Vagina (tissue), 2 donors: ENCODE measurements around the gene EXD2. TPM values are rescaled to one million over a fixed set of nuclear protein-coding genes. Genes with fewer than 3 reads are reported as not detected.
"Not testable (repeated sequence)": the region's sequence is repeated elsewhere in the genome, so short reads cannot be mapped to it uniquely, and the experiment has no call there.

ENCODE experiments used
- DNase-seq, 2 donors: peaks; one replicate each; pipeline ENCODE4 v3.0.0-alpha.2; 2017; ENCODE audit errors: extremely low spot score in 2 of 2
- H3K27ac ChIP-seq: fragments of 200-600 bp; sonication (generic); one replicate; pipeline ENCODE4 v1.5.1; 2019
- H3K27me3 ChIP-seq: fragments of 200-600 bp; sonication (generic); one replicate; pipeline ENCODE4 v1.5.1; 2019
- H3K36me3 ChIP-seq, 2 donors: fragments of 200-600 bp; sonication (generic); one replicate each; pipeline ENCODE4 v1.5.1; 2017 to 2019
- H3K4me1 ChIP-seq: fragments of 200-600 bp; sonication (generic); one replicate; pipeline ENCODE4 v1.5.1; 2019
- H3K4me3 ChIP-seq, 2 donors: fragments of 200-600 bp; sonication (generic); 1 replicate in 1 of 2; 2 replicates in 1 of 2; pipeline ENCODE4 v1.5.1; 2016 to 2019
- H3K9me3 ChIP-seq: fragments of 200-600 bp; sonication (generic); one replicate; pipeline ENCODE4 v1.5.1; 2019
- POLR2A ChIP-seq, 2 donors: fragments of 450-650 bp; IDR thresholded peaks; one replicate each; pipeline ENCODE4 v1.6.1; 2017; ENCODE audit warnings: antibody characterized with exemption in 2 of 2, mild to moderate bottlenecking in 2 of 2, moderate library complexity in 2 of 2
- POLR2AphosphoS5 ChIP-seq, 2 donors: sonication (generic); formaldehyde crosslinking; IDR thresholded peaks; one replicate each; pipeline ENCODE4 v1.9.0; 2017; ENCODE audit warnings: antibody characterized with exemption in 2 of 2, mild to moderate bottlenecking in 2 of 2, low read depth in 1 of 2; ENCODE audit not compliant: insufficient read depth in 1 of 2
- intact Hi-C: fragments of 100-400 bp; cut with DNase I; formaldehyde crosslinking; loops from one replicate; pipeline ENCODE4 v1.15.1; 2023
- total RNA-seq: library from RNA; depleted of rRNA; stranded (reverse); fragments of >200 nt; gene quantifications from one replicate; pipeline ENCODE4 v1.2.3, GENCODE V29; 2016
- TF ChIP-seq, protein P1 (sequence below), 3 experiments: fragments of 450-650 bp in 2 of 3; fragments of 200-600 bp in 1 of 3; sonication (generic) in 1 of 3; IDR thresholded peaks; one replicate each; pipeline ENCODE4 v1.5.1; 2017 to 2019; ENCODE audit warnings: antibody characterized with exemption in 3 of 3, mild to moderate bottlenecking in 2 of 3, moderate library complexity in 2 of 3

Gene EXD2
- total RNA-seq, 1 donor from 2014 or later = 14.5 TPM

DNA sequence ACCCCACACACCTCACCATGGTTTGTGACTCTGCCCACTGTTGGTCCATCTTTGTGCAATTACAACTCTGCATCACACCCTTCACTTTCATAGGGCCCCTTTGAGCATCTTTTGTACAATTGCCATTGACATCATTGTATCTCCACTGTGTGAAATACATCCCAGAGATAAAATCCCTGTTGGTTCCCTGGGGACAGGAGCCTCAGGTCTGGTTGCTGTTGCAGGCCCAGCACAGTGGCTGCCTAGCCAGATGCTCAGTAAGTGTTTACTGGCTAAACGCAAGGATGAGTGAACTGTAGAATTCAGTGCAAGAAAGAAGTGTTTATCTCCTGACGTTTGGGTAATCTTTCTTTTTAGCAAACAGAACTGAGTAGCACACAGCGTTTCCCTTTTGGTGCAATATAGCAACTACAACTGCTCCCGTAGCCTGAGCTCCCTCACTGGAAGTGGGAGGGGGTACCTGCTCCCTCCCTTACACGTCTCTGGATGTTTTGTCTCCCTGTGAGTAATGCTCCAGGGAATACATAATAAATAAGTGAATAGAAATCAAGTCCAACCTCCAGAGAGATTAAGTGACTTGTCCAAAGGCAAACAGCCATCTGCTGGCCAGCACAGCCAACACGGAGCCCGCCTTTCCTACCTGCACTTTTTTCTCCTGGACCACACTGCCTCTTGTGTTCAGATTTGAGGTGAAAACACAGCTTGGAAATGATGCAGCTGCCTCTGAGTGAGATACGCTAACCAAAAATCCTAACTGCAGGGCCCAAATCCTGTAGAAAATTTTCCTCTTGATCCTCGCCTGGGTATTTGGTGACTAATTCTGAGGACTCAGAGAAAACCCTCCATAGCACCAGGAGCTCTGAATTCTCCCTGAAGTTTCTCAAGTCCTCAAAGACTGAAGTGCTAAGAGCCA, 96.1 kb downstream of the EXD2 start:
- no peaks in the 10 kb centered on the region for H3K9me3 ChIP-seq
- no peak for DNase-seq
- intact Hi-C loops = no loop called here
- no peaks in the 10 kb centered on the region for H3K27me3 ChIP-seq
- H3K4me3 ChIP-seq = no peak overlapping the region
- peaks cover 11% of the 10 kb centered on the region for H3K4me1 ChIP-seq
- H3K36me3 ChIP-seq = no peaks in the 10 kb centered on the region
- TF ChIP-seq, protein P1, sequence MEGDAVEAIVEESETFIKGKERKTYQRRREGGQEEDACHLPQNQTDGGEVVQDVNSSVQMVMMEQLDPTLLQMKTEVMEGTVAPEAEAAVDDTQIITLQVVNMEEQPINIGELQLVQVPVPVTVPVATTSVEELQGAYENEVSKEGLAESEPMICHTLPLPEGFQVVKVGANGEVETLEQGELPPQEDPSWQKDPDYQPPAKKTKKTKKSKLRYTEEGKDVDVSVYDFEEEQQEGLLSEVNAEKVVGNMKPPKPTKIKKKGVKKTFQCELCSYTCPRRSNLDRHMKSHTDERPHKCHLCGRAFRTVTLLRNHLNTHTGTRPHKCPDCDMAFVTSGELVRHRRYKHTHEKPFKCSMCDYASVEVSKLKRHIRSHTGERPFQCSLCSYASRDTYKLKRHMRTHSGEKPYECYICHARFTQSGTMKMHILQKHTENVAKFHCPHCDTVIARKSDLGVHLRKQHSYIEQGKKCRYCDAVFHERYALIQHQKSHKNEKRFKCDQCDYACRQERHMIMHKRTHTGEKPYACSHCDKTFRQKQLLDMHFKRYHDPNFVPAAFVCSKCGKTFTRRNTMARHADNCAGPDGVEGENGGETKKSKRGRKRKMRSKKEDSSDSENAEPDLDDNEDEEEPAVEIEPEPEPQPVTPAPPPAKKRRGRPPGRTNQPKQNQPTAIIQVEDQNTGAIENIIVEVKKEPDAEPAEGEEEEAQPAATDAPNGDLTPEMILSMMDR (IDR thresholded peaks at IDR 0.05) = no peak
- peak overlapping the region; percentile 37 for H3K27ac ChIP-seq

DNA sequence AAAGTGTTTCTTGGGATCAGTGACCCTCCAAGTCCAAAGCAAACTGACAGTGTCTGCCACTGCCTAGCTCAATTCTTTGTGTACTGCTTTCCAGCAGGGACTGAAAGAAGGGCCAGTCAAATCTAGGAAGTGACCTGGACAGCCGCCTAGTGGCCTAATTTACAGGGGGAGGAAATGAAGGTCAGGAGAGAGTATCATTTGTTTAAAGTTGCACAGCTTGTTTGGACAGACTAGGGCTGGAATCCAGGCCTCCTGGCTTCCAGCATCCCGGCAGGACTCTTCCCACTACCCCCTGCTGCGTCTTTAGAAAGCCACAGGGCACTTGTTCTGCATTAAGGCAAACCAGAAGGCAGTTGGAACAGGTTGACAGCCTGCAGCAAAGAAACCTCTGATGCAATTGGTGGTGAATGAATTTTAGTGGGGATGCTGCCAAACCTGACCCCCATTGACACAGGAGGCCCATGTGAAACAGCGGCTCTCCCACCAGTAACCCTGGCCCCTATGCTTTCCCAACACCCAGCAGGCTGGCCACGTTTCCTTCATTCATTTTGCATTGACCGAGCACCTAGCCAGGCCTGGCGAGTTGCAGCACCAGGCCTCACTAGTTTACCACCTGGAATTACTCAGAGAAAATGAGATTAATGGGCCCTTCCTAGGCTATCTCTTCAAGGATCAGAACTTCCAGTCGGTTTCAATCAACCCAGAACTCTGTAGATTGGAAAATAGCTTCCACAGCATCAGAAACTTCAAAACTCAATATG, 96.9 kb downstream of the EXD2 start:
- peak in 1 of 2 donors; percentile 96 for DNase-seq
- Histone ChIP-seq H3K27me3 (no peaks in the 10 kb centered on the region), H3K9me3 (no peaks in the 10 kb centered on the region), H3K27ac (peak overlapping the region; percentile 17), H3K36me3 (no peaks in the 10 kb centered on the region), H3K4me3 (no peak overlapping the region), H3K4me1 (peaks cover 11% of the 10 kb centered on the region)
- TF ChIP-seq, protein P1 (IDR thresholded peaks at IDR 0.05) = peak in 1 of 3 experiments; percentile 31
- TF ChIP-seq POLR2AphosphoS5 (IDR thresholded peaks at IDR 0.05; ENCODE audit: insufficient read depth in 1 of 2, low read depth in 1 of 2) = peak in 1 of 2 donors; percentile 71
- TF ChIP-seq POLR2A (IDR thresholded peaks at IDR 0.05) = no peak
- intact Hi-C loops = no loop called here

DNA sequence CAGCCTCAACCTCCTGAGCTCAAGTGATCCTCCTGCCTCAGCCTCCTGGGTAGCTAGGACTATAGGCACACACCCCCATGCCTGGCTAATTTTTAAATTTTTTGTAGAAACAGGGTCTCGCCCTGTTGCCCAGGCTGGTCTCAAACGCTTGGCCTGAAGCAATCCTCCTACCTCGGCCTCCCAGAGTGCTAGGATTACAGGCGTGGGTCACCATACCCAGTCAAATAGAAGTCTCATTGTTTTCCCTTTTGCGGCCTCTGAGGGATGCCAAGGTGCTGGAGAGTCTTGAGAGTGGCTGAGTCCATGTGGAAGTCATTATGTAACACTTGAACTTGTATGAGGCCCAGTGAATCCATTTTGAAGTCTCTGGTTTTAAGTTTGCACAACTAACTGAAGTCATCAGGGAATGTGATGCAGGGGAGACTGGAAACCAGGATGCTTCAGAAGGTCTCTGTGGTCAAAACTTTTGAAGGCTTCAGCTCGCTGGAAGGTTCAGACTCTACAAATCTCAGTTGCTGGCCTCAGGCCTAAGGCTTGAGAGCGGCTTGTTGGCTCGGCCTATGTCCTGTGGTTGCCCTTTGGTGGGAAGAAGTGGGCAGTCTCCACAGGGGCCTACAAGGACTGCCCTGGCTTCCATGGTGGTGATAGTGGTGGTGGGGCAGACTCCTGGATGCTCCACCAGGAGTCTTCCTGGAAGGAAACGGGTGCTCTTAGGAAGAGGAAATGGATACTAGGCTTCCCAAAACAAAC, 97.8 kb downstream of the EXD2 start:
- Histone ChIP-seq H3K36me3 (no peaks in the 10 kb centered on the region), H3K4me1 (peaks cover 11% of the 10 kb centered on the region), H3K4me3 (no peak overlapping the region), H3K27me3 (no peaks in the 10 kb centered on the region), H3K27ac (no peak overlapping the region), H3K9me3 (no peaks in the 10 kb centered on the region)
- TF ChIP-seq, protein P1 (IDR thresholded peaks at IDR 0.05) = no peak
- TF ChIP-seq POLR2A (IDR thresholded peaks at IDR 0.05) (no peak), POLR2AphosphoS5 (IDR thresholded peaks at IDR 0.05; ENCODE audit: insufficient read depth in 1 of 2, low read depth in 1 of 2) (no peak)
- intact Hi-C loops = no loop called here
- DNase-seq = peak in 1 of 2 donors; percentile 55

DNA sequence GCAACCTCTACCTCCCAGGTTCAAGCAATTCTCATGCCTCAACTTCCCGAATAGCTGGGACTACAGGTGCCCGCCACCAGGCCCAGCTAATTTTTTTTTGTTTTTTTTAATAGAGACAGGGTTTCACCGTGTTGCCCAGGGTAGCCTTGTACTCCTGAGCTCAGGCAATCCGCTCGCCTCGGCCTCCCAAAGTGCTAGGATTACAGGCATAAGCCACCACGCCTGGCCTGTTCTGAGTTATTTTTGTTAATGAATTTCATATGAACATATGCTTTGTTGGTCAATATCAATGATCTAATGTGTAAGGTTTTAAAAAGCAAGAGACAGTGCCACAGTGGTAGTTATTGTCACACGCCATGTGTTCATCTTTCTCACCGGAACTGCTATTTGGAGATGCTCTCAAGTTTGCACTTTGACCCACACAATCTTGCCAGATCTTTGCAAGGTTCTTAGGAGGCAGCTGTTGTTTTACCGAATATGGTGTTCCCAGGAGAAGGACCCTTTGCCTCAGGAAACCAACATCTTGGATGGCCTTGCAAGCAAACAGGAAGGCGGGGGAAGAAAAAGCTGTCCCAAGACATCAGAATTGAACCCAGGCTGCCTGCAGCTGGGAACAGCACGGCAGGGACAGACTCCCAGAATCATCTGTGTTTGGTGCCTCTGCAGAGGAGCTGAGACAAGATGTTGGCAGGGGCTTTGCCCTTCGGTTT, 98.7 kb downstream of the EXD2 start:
- peak in 1 of 2 donors; percentile 74 for DNase-seq
- no peak overlapping the region for H3K4me3 ChIP-seq
- H3K36me3 ChIP-seq = no peaks in the 10 kb centered on the region
- H3K9me3 ChIP-seq = no peaks in the 10 kb centered on the region
- no peaks in the 10 kb centered on the region for H3K27me3 ChIP-seq
- intact Hi-C loops = no loop called here
- no peak for TF ChIP-seq POLR2AphosphoS5 (IDR thresholded peaks at IDR 0.05; ENCODE audit: insufficient read depth in 1 of 2, low read depth in 1 of 2)
- TF ChIP-seq POLR2A (IDR thresholded peaks at IDR 0.05) = no peak
- TF ChIP-seq, protein P1 (IDR thresholded peaks at IDR 0.05) = no peak
- peaks cover 11% of the 10 kb centered on the region for H3K4me1 ChIP-seq
- no peak overlapping the region for H3K27ac ChIP-seq

DNA sequence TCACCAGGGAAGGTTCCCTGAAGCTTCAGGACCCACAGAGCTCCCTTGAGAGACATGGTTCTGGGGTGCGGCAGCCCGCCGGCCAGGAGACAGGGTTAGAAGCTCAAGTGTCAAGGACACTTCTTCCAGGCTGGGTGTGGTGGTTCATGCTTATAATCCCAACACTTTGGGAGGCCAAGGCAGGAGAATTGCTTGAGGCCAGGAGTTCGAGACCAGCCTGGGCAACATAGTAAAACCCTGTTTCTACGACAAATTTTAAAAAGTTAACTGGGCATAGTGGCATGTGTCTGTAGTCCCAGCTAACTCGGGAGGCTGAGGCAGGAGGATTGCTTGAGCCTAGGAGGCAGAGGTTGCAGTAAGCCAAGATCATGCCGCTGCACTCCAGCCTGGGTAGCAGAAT, 99.6 kb downstream of the EXD2 start:
- peaks cover 11% of the 10 kb centered on the region for H3K4me1 ChIP-seq
- H3K9me3 ChIP-seq, H3K27me3 ChIP-seq, intact Hi-C loops, H3K4me3 ChIP-seq, H3K27ac ChIP-seq, H3K36me3 ChIP-seq: not testable (repeated sequence)
- DNase-seq = peak in 1 of 2 donors; percentile 58
